22Rv1 (cell line): ENCODE measurements around the gene RNF150.
A peak's percentile ranks its signal among the peaks of the same experiment; 100 is the strongest.

Experiments used
- H3K27ac ChIP-seq: fragments of 450-650 bp; 2 replicates; pipeline ENCODE4 v1.5.1; 2017
- CTCF ChIP-seq: fragments of 450-650 bp; IDR thresholded peaks from 2 replicates; pipeline ENCODE4 v1.5.1; 2017; ENCODE audit warnings: mild to moderate bottlenecking
- ZFX ChIP-seq: fragments of 450-650 bp; IDR thresholded peaks from 2 replicates; pipeline ENCODE4 v1.6.1; 2017; ENCODE audit warnings: antibody characterized with exemption, borderline replicate concordance

The RNF150 gene

GRCh38 chr4:140854168-140854567, 279.1 kb downstream of the RNF150 start:
- no peak overlapping the region for H3K27ac ChIP-seq
- TF ChIP-seq ZFX = no peak
- no peak for TF ChIP-seq CTCF

GRCh38 chr4:140851804-140852203, 281.5 kb downstream of the RNF150 start:
- TF ChIP-seq CTCF = no peak
- no peak for TF ChIP-seq ZFX
- H3K27ac ChIP-seq = no peak overlapping the region

DNA sequence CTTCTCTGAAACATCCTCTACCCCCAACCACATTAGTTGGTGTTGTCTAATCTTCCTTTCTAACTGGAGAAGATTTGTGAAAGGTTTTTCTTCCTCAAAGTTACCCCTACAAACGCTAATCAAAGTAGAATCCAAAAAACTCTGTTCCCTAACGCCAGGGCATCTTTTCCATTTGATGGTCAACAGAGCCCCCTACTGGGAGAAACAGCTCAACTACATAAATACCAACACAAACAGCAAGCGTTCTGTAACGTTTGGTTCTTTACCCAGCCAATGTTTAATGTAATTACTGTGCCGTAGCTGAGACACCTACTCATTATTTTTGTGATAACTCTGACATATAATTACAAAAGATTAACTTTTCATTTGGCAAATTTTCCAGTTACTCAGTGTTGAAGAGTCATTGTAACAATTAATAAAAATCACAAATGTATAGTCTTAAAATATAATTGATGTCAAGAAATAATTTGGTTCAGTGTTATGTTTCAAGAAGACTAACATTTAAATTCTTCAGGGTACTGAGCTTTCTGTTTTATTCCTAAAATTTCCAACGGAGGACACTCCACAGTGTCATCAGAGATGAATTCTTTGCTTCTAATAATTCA, 282.1 kb downstream of the RNF150 start:
- TF ChIP-seq CTCF (peak; percentile 84), ZFX (no peak)
- H3K27ac ChIP-seq = no peak overlapping the region

GRCh38 chr4:140849526-140849925, 283.7 kb downstream of the RNF150 start:
- TF ChIP-seq CTCF (no peak), ZFX (no peak)

GRCh38 chr4:140846736-140847135, 286.5 kb downstream of the RNF150 start:
- no peak overlapping the region for H3K27ac ChIP-seq
- TF ChIP-seq ZFX (no peak), CTCF (no peak)

More at GRCh38 chr4:140849526-140849925, 283.7 kb downstream of the RNF150 start:
- no peak overlapping the region for H3K27ac ChIP-seq

DNA sequence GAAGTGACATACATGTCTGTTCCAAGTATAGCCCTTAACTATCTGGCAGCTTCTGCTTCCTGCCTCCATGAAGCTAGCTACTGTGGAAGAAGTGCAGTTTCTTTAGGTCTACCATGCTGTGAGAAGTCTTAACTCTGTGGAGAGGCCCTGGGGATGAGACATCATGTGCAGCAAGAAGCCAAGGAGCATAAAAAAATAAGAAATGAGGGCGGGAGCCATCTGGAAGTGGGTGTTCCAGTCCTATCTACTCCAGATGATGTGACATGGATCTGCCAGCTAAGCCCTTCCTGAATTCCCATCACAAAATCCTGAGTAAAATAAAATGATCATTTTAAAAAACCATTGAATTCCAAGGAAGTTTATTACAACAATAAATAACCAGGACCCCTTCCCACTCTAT, 289.2 kb downstream of the RNF150 start:
- no peak overlapping the region for H3K27ac ChIP-seq
- TF ChIP-seq ZFX = no peak
- TF ChIP-seq CTCF = no peak

DNA sequence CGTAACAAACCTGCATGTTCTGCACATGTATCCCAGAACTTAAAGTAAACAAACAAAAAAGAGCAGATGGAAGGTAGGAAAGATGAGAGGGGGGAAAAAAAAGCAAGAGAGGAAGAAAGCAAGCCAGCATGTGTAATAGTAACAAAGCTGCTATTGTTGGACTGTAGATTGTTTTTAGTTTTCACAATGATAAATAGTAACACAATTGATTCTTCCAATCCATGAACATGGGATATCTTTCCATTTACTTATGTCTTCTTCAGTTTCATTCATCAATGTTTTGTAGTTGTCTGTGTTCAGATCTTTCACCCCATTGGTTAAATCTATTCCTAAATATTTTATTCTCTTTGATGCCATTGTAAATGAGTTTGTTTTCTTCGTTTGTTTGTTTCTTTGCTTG, 292.1 kb downstream of the RNF150 start:
- H3K27ac ChIP-seq = no peak overlapping the region
- no peak for TF ChIP-seq ZFX
- no peak for TF ChIP-seq CTCF
